Endothelial cell of umbilical vein (primary cell): Measurements from ENCODE around the gene FOXO1. TPM values are rescaled to one million over a fixed set of nuclear protein-coding genes. Genes with fewer than 3 reads are reported as not detected.
A peak's percentile ranks its signal among the peaks of the same experiment; 100 is the strongest.

Experiments
- BruUV-seq: library from RNA; stranded (reverse); fragments of 400-500 nt; replicated peaks from 2 replicates; lab custom pipeline; 2021; lab: Mats Ljungman, UMichigan
- CTCF ChIA-PET: fragments of 300-600, 350-600 bp; sonication (Branson Sonifier 250); formaldehyde crosslinking; loops from one replicate; lab custom pipeline; 2021; ENCODE audit warnings: antibody characterized with exemption, inconsistent platforms; lab: Charles Lee
- POLR2A ChIA-PET: fragments of 300-600, 350-600 bp; sonication (Branson Sonifier 250); formaldehyde crosslinking; loops from one replicate; lab custom pipeline; 2021; ENCODE audit warnings: antibody characterized with exemption, inconsistent platforms; lab: Charles Lee
- DNase-seq: peaks from one replicate; pipeline ENCODE4 v3.0.0-alpha.2; 2011; ENCODE audit warnings: low read depth, low spot score
- FAIRE-seq: peaks from 2 replicates; lab custom pipeline; 2011; peaks lifted over from hg19 to GRCh38; lab: Jason Lieb, UNC
- H2AFZ ChIP-seq: 2 replicates; pipeline ENCODE4 v1.6.0; 2012; ENCODE audit warnings: low read depth, low read length, control low read depth, inconsistent platforms
- H3K27ac ChIP-seq: 2 replicates; pipeline ENCODE4 v1.5.1; 2011; ENCODE audit warnings: low read depth, mild to moderate bottlenecking, control low read depth, low read length, moderate library complexity; ENCODE audit not compliant: insufficient read depth
- H3K27me3 ChIP-seq, 2 experiments: 2 replicates each; pipeline versions ENCODE4 v1.6.0 to v1.6.1; 2011; ENCODE audit warnings: low read length in 2 of 2, mixed read lengths in 1 of 2; ENCODE audit not compliant: control insufficient read depth in 2 of 2, insufficient read depth in 2 of 2
- H3K36me3 ChIP-seq, 2 experiments: 2 replicates in 1 of 2; 3 replicates in 1 of 2; pipeline ENCODE4 v1.5.1; 2011; ENCODE audit warnings: low read length in 2 of 2, mild to moderate bottlenecking in 1 of 2, moderate library complexity in 1 of 2; ENCODE audit not compliant: control insufficient read depth in 2 of 2, insufficient read depth in 2 of 2; ENCODE audit errors: extremely low read depth in 1 of 2
- H3K4me1 ChIP-seq: 3 replicates; pipeline ENCODE4 v1.5.1; 2011; ENCODE audit warnings: mild to moderate bottlenecking, low read length; ENCODE audit not compliant: control insufficient read depth, insufficient read depth; ENCODE audit errors: extremely low read depth
- H3K4me2 ChIP-seq: 2 replicates; pipeline ENCODE4 v1.6.1; 2011; ENCODE audit warnings: low read length, control low read depth, mixed read lengths; ENCODE audit not compliant: insufficient read depth
- H3K4me3 ChIP-seq, 3 experiments: fragments of 200-600 bp in 1 of 3; sonication (generic), shearing (Covaris generic) in 1 of 3; replicated peaks in 1 of 3; 2 replicates each; pipeline ENCODE4 v1.5.1; 2011 to 2016; ENCODE audit warnings: control low read depth in 3 of 3, low read length in 3 of 3, mild to moderate bottlenecking in 2 of 3, inconsistent platforms in 1 of 3, low read depth in 1 of 3, moderate library complexity in 1 of 3; ENCODE audit not compliant: insufficient read depth in 1 of 3
- H3K79me2 ChIP-seq: 2 replicates; pipeline ENCODE4 v1.6.0; 2012; ENCODE audit warnings: low read length, inconsistent platforms; ENCODE audit not compliant: control insufficient read depth, insufficient read depth
- H3K9ac ChIP-seq: replicated peaks from 2 replicates; pipeline ENCODE3; 2011; ENCODE audit warnings: low read length, control low read depth; ENCODE audit not compliant: insufficient read depth; ENCODE audit errors: extremely low read depth
- H3K9me1 ChIP-seq: replicated peaks from 3 replicates; pipeline ENCODE4 v1.6.0; 2011; ENCODE audit warnings: mild to moderate bottlenecking, low read length; ENCODE audit not compliant: control insufficient read depth, insufficient read depth; ENCODE audit errors: extremely low read depth
- H3K9me3 ChIP-seq: replicated peaks from 2 replicates; pipeline ENCODE4 v1.5.1; 2012; ENCODE audit warnings: low read length, inconsistent platforms; ENCODE audit not compliant: control insufficient read depth, insufficient read depth
- H4K20me1 ChIP-seq: replicated peaks from 2 replicates; pipeline ENCODE3; 2011; ENCODE audit warnings: mild to moderate bottlenecking, low read length; ENCODE audit not compliant: control insufficient read depth, insufficient read depth; ENCODE audit errors: extremely low read depth
- CTCF ChIP-seq, 2 donors: IDR thresholded peaks; 1 replicate in 1 of 2; 2 replicates in 1 of 2; pipeline ENCODE4 v1.5.1; 2011; ENCODE audit warnings: low read length in 2 of 2, mild to moderate bottlenecking in 2 of 2, moderate library complexity in 2 of 2, control low read depth in 1 of 2, inconsistent platforms in 1 of 2, low read depth in 1 of 2; ENCODE audit not compliant: insufficient read depth in 1 of 2; ENCODE audit errors: extremely low read depth in 1 of 2
- EZH2 ChIP-seq: IDR thresholded peaks from 2 replicates; pipeline ENCODE4 v1.6.1; 2012; ENCODE audit warnings: borderline replicate concordance, low read depth, mild to moderate bottlenecking, moderate library complexity, low read length, inconsistent platforms; ENCODE audit not compliant: severe bottlenecking
- FOS ChIP-seq: IDR thresholded peaks from 2 replicates; pipeline ENCODE4 v1.6.1; 2011; ENCODE audit warnings: mild to moderate bottlenecking, low read length, moderate library complexity, borderline replicate concordance; ENCODE audit not compliant: insufficient read depth
- GATA2 ChIP-seq: IDR thresholded peaks from 2 replicates; pipeline ENCODE4 v1.7.0; 2011; ENCODE audit warnings: low read depth, mild to moderate bottlenecking, moderate library complexity, mixed read lengths, low read length; ENCODE audit not compliant: insufficient read length, insufficient read depth
- JUN ChIP-seq: IDR thresholded peaks from 2 replicates; pipeline ENCODE4 v1.6.1; 2011; ENCODE audit warnings: borderline replicate concordance, low read depth; ENCODE audit not compliant: insufficient read length, insufficient read depth
- MAX ChIP-seq: IDR thresholded peaks from 2 replicates; pipeline ENCODE4 v1.6.1; 2011; ENCODE audit not compliant: insufficient read depth, insufficient read length
- MYC ChIP-seq: IDR thresholded peaks from one replicate; pipeline ENCODE4 v1.6.1; 2011; ENCODE audit warnings: mild to moderate bottlenecking, low read depth, low read length
- POLR2A ChIP-seq: IDR thresholded peaks from 2 replicates; pipeline ENCODE4 v1.6.1; 2012; ENCODE audit warnings: low read depth, mild to moderate bottlenecking, control low read depth, low read length
- POLR2AphosphoS5 ChIP-seq: IDR thresholded peaks from 2 replicates; pipeline ENCODE4 v1.6.1; 2012; ENCODE audit warnings: low read depth, mild to moderate bottlenecking, control low read depth, low read length, moderate library complexity; ENCODE audit not compliant: insufficient read depth
- dilution Hi-C: fragments of 300-500 bp; cut with MboI; formaldehyde crosslinking; loops from one replicate; pipeline ENCODE4 v1.15.0; 2019; ENCODE audit warnings: low sequenced_read_pairs; ENCODE audit not compliant: extremely low pct_ligation_motif_present
- intact Hi-C: fragments of 100-400 bp; cut with micrococcal nuclease; formaldehyde crosslinking; loops from one replicate; pipeline ENCODE4 v1.10.0; 2022
- polyA plus RNA-seq, 4 experiments: library from polyadenylated mRNA; depleted of rRNA in 3 of 4; stranded (reverse) in 3 of 4; unstranded in 1 of 4; fragments of >200 nt; gene quantifications; 2 replicates each; pipeline versions ENCODE4 v1.2.1 to v1.2.3, GENCODE V29; 2011 to 2012; ENCODE audit warnings: missing spikeins in 1 of 4
- total RNA-seq: library from RNA; stranded (reverse); gene quantifications from 2 replicates; pipeline ENCODE4 v1.2.3, GENCODE V29; 2021

The FOXO1 gene
- total and polyA plus RNA-seq, 2 donors (not counting 3 experiments of a cell fraction or from before 2014, with no cell fraction given): 44.7 to 48.5 TPM

- peaks cover 0 to 2% of the 10 kb centered on the region in 2 experiments for H3K36me3 ChIP-seq
- H3K9ac ChIP-seq: peak overlapping the region; percentile 40
- H2AFZ ChIP-seq: no peak overlapping the region
- H3K27ac ChIP-seq: peak overlapping the region; percentile 65
- intact Hi-C loops (no loop called here), dilution Hi-C loops (no loop called here)
- no peaks in the 10 kb centered on the region for H4K20me1 ChIP-seq
- no peak for FAIRE-seq
- ChIA-PET POLR2A (no interaction called here), CTCF (interaction anchor here (0.8 to 2.7 kb wide), 6 partner anchors 10 to 499 kb away, joined by 3 to 10 read pairs (median 3); no protein-coding TSS in a partner anchor)
- H3K4me3 ChIP-seq: peak overlapping the region in 1 of 3 experiments; percentile 5
- H3K9me1 ChIP-seq: no peaks in the 10 kb centered on the region
- no peaks in the 10 kb centered on the region for H3K27me3 ChIP-seq
- no TSS peak for BruUV-seq
- TF ChIP-seq CTCF (IDR thresholded peaks at IDR 0.05; ENCODE audit: extremely low read depth in 1 of 2, insufficient read depth in 1 of 2, low read depth in 1 of 2, low read length in 2 of 2) (no peak), POLR2A (peak; percentile 4)
- peaks cover 42% of the 10 kb centered on the region for H3K4me1 ChIP-seq
- H3K4me2 ChIP-seq: peak overlapping the region; percentile 71
- DNase-seq: no peak
- peaks cover 92% of the 10 kb centered on the region for H3K79me2 ChIP-seq
- no peaks in the 10 kb centered on the region for H3K9me3 ChIP-seq
Measured at GRCh38 chr13:40569024-40569350, 97.5 kb downstream of the FOXO1 start.

- BruUV-seq: no TSS peak
- H3K27ac ChIP-seq: peak overlapping the region; percentile 65
- dilution Hi-C loops (no loop called here), intact Hi-C loops (no loop called here)
- H3K4me3 ChIP-seq: peak overlapping the region in 1 of 3 experiments; percentile 5
- H3K4me1 ChIP-seq: peaks cover 48% of the 10 kb centered on the region
- CTCF ChIA-PET: interaction anchor here (0.8 to 2.7 kb wide), 7 partner anchors 10 to 499 kb away, joined by 3 to 10 read pairs (median 3); no protein-coding TSS in a partner anchor
- DNase-seq: peak; percentile 80
- peak overlapping the region; percentile 71 for H3K4me2 ChIP-seq
- no peaks in the 10 kb centered on the region for H3K9me3 ChIP-seq
- peaks cover 92% of the 10 kb centered on the region for H3K79me2 ChIP-seq
- TF ChIP-seq CTCF (IDR thresholded peaks at IDR 0.05; ENCODE audit: extremely low read depth in 1 of 2, insufficient read depth in 1 of 2, low read depth in 1 of 2, low read length in 2 of 2) (no peak), JUN (no peak), EZH2 (no peak), FOS (no peak), MAX (no peak), POLR2A (peak; percentile 13), GATA2 (peak; percentile 5), MYC (no peak), POLR2AphosphoS5 (no peak)
- no peaks in the 10 kb centered on the region for H4K20me1 ChIP-seq
- POLR2A ChIA-PET: no interaction called here
- no peaks in the 10 kb centered on the region for H3K27me3 ChIP-seq
- peak overlapping the region; percentile 40 for H3K9ac ChIP-seq
- peak; percentile 64 for FAIRE-seq
- no peak overlapping the region for H2AFZ ChIP-seq
- peaks cover 0 to 2% of the 10 kb centered on the region in 2 experiments for H3K36me3 ChIP-seq
- H3K9me1 ChIP-seq: no peaks in the 10 kb centered on the region
Measured at GRCh38 chr13:40568246-40569023, 98.0 kb downstream of the FOXO1 start.
